DND-41 (cell line): ENCODE results near the gene RAB7A.

Experiments
- ATAC-seq: fragments of 200-7000 bp; cut with Tn5 transposase; 3 replicates; pipeline ENCODE4 v1.9.1; 2021; ENCODE audit warnings: low read depth; ENCODE audit not compliant: insufficient read depth
- DNase-seq: peaks from one replicate; pipeline ENCODE4 v3.0.0-alpha.2; 2020
- H2AFZ ChIP-seq: 2 replicates; pipeline ENCODE4 v1.6.0; 2012; ENCODE audit warnings: low read depth, low read length
- H3K27ac ChIP-seq: 2 replicates; pipeline ENCODE4 v1.5.1; 2012; ENCODE audit warnings: low read length, inconsistent platforms
- H3K27me3 ChIP-seq: fragments of 200-600 bp; sonication (generic); 2 replicates; pipeline ENCODE4 v1.6.0; 2012; ENCODE audit warnings: low read length, mild to moderate bottlenecking, inconsistent platforms; ENCODE audit not compliant: insufficient read depth, poor library complexity
- H3K36me3 ChIP-seq: 2 replicates; pipeline ENCODE4 v1.5.1; 2012; ENCODE audit warnings: low read length, inconsistent platforms; ENCODE audit not compliant: insufficient read depth
- H3K4me1 ChIP-seq: 2 replicates; pipeline ENCODE4 v1.5.1; 2012; ENCODE audit warnings: mild to moderate bottlenecking, low read length; ENCODE audit not compliant: insufficient read depth
- H3K4me2 ChIP-seq: 2 replicates; pipeline ENCODE4 v1.6.0; 2012; ENCODE audit warnings: mild to moderate bottlenecking, moderate library complexity, low read length, inconsistent platforms; ENCODE audit not compliant: insufficient read depth
- H3K4me3 ChIP-seq, 2 experiments: fragments of 200-600 bp in 1 of 2; shearing (Covaris generic) in 1 of 2; 2 replicates each; pipeline ENCODE4 v1.5.1; 2012 to 2016; ENCODE audit warnings: inconsistent platforms in 2 of 2, low read length in 2 of 2, mild to moderate bottlenecking in 2 of 2, low read depth in 1 of 2, moderate library complexity in 1 of 2
- H3K79me2 ChIP-seq: 2 replicates; pipeline ENCODE4 v1.6.0; 2012; ENCODE audit warnings: low read length, inconsistent platforms; ENCODE audit not compliant: insufficient read depth
- H3K9ac ChIP-seq: 2 replicates; pipeline ENCODE4 v1.6.0; 2012; ENCODE audit warnings: low read depth, mild to moderate bottlenecking, inconsistent platforms, low read length, moderate library complexity
- H3K9me3 ChIP-seq: 2 replicates; pipeline ENCODE4 v1.5.1; 2012; ENCODE audit warnings: low read length, moderate library complexity, mild to moderate bottlenecking, inconsistent platforms; ENCODE audit not compliant: insufficient read depth, severe bottlenecking
- H4K20me1 ChIP-seq: 2 replicates; pipeline ENCODE4 v1.6.0; 2012; ENCODE audit warnings: low read length; ENCODE audit not compliant: insufficient read depth
- CTCF ChIP-seq: IDR thresholded peaks from 2 replicates; pipeline ENCODE4 v1.5.1; 2012; ENCODE audit warnings: borderline replicate concordance, low read length, moderate library complexity, mild to moderate bottlenecking; ENCODE audit not compliant: poor library complexity, severe bottlenecking; ENCODE audit errors: extremely low read depth
- EZH2 ChIP-seq: IDR thresholded peaks from 3 replicates; pipeline ENCODE4 v1.6.1; 2012; ENCODE audit warnings: borderline replicate concordance, low read depth, mild to moderate bottlenecking, moderate library complexity, low read length, inconsistent platforms; ENCODE audit not compliant: severe bottlenecking

RAB7A gene

GRCh38 chr3:128848936-128849335 is 123.0 kb downstream of the RAB7A start:
- no peaks in the 10 kb centered on the region for H3K27me3 ChIP-seq
- DNase-seq = no peak
- H3K4me2 ChIP-seq = no peak overlapping the region
- H3K79me2 ChIP-seq = no peaks in the 10 kb centered on the region
- H3K9me3 ChIP-seq = peaks cover 4% of the 10 kb centered on the region
- TF ChIP-seq EZH2 = no peak
- no peak for TF ChIP-seq CTCF
- no peak for ATAC-seq
- no peaks in the 10 kb centered on the region for H3K4me1 ChIP-seq
- no peak overlapping the region for H3K4me3 ChIP-seq
- H2AFZ ChIP-seq = no peak overlapping the region
- no peak overlapping the region for H3K9ac ChIP-seq
- H4K20me1 ChIP-seq = no peaks in the 10 kb centered on the region
- H3K36me3 ChIP-seq = no peaks in the 10 kb centered on the region
- H3K27ac ChIP-seq = no peak overlapping the region

GRCh38 chr3:128849911-128850455 is 124.0 kb downstream of the RAB7A start:
- Histone ChIP-seq H3K79me2 (no peaks in the 10 kb centered on the region), H2AFZ (no peak overlapping the region), H3K4me1 (no peaks in the 10 kb centered on the region), H4K20me1 (no peaks in the 10 kb centered on the region), H3K27me3 (no peaks in the 10 kb centered on the region), H3K27ac (no peak overlapping the region), H3K4me3 (no peak overlapping the region), H3K36me3 (no peaks in the 10 kb centered on the region), H3K4me2 (no peak overlapping the region), H3K9me3 (peaks cover 14% of the 10 kb centered on the region), H3K9ac (no peak overlapping the region)
- ATAC-seq (peak; percentile 9; the same call in 1 of the 3 replicates), DNase-seq (no peak)
- TF ChIP-seq EZH2 = no peak
- TF ChIP-seq CTCF = no peak

GRCh38 chr3:128850544-128850943 is 124.6 kb downstream of the RAB7A start:
- H2AFZ ChIP-seq = no peak overlapping the region
- H3K4me1 ChIP-seq = no peaks in the 10 kb centered on the region
- no peak overlapping the region for H3K4me3 ChIP-seq
- H3K9ac ChIP-seq = no peak overlapping the region
- H3K4me2 ChIP-seq = no peak overlapping the region
- no peak for ATAC-seq
- TF ChIP-seq CTCF (no peak), EZH2 (no peak)
- no peak for DNase-seq
- no peaks in the 10 kb centered on the region for H3K36me3 ChIP-seq
- no peaks in the 10 kb centered on the region for H4K20me1 ChIP-seq
- H3K27me3 ChIP-seq = no peaks in the 10 kb centered on the region
- H3K9me3 ChIP-seq = peaks cover 20% of the 10 kb centered on the region
- no peaks in the 10 kb centered on the region for H3K79me2 ChIP-seq
- H3K27ac ChIP-seq = no peak overlapping the region

- TF ChIP-seq CTCF (no peak), EZH2 (no peak)
- H3K9me3 ChIP-seq = peaks cover 22% of the 10 kb centered on the region
- H3K9ac ChIP-seq = no peak overlapping the region
- no peaks in the 10 kb centered on the region for H3K4me1 ChIP-seq
- no peaks in the 10 kb centered on the region for H3K27me3 ChIP-seq
- ATAC-seq (no peak), DNase-seq (no peak)
- no peaks in the 10 kb centered on the region for H3K79me2 ChIP-seq
- no peak overlapping the region for H3K4me3 ChIP-seq
- no peak overlapping the region for H3K4me2 ChIP-seq
- H3K27ac ChIP-seq = no peak overlapping the region
- no peaks in the 10 kb centered on the region for H4K20me1 ChIP-seq
- no peak overlapping the region for H2AFZ ChIP-seq
- no peaks in the 10 kb centered on the region for H3K36me3 ChIP-seq
Measured at GRCh38 chr3:128851601-128852000, 125.6 kb downstream of the RAB7A start.
